Measurements from ENCODE around the gene WDR1.

GRCh38 chr4:10088135-10089010, 28.2 kb downstream of the WDR1 start:
- TF ChIP-seq CTCF (IDR thresholded peaks at IDR 0.05 in 2 of 3, conservative IDR thresholded peaks at IDR 0.05 in 1 of 3; ENCODE audit: borderline replicate concordance in 1 of 3, insufficient read depth in 1 of 3, low read depth in 2 of 3, low read length in 2 of 3) (no peak), RAD21 (IDR thresholded peaks at IDR 0.05; ENCODE audit: low read depth) (no peak), JUND (IDR thresholded peaks at IDR 0.05) (no peak), POLR2A (IDR thresholded peaks at IDR 0.05; ENCODE audit: borderline replicate concordance, extremely low read depth, insufficient read depth, insufficient read length) (no peak), ELF1 (IDR thresholded peaks at IDR 0.05; ENCODE audit: borderline replicate concordance, low read depth) (no peak), MAX (IDR thresholded peaks at IDR 0.05) (no peak)
